Fibroblast of lung (primary cell): ENCODE results near the gene CMTM5.
"Not testable (repeated sequence)": the region's sequence is repeated elsewhere in the genome, so short reads cannot be mapped to it uniquely, and the experiment has no call there.

Experiments used
- EZH2 ChIP-seq: IDR thresholded peaks from 2 replicates; pipeline ENCODE4 v1.5.1; 2012; ENCODE audit warnings: low read length, control low read depth, mild to moderate bottlenecking; ENCODE audit errors: missing control alignments
- TF ChIP-seq, protein P1 (sequence below), 2 donors: IDR thresholded peaks in 1 of 2; conservative IDR thresholded peaks in 1 of 2; 1 replicate in 1 of 2; 2 replicates in 1 of 2; pipeline ENCODE4 v1.5.1; 2011 to 2012; ENCODE audit warnings: low read length in 2 of 2, control low read depth in 1 of 2, inconsistent platforms in 1 of 2, low read depth in 1 of 2, mild to moderate bottlenecking in 1 of 2

DNA sequence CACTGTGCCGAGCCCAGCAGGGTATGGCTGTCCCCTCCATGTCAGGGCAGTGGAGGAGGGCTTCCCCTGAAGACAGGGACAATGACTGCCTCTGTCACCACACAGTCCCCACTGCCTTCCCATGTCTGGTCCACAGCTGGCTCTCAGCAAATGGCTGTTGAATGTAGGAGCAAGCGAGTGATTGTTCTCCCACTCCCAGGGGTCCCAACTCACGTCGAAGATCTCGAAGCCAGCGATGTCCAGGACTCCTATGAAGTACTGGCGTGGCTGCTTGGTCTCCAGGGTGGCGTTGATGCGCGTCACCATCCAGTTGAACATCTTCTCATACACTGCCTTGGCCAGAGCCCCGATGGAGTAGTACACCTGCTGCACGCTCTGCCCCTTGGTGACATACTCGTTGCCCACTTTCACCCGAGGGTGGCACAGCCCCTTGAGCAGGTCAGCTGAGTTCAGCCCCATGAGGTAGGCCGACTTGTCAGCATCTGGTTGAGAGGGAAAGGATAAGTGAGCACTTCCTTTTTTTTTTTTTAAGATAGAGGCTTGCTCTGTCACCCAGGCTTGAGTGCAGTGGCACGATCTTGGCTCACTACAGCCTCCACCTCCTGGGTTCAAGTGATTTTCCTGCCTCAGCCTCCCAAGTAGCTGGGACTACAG is 23.8 kb downstream of the CMTM5 start:
- TF ChIP-seq, protein P1, sequence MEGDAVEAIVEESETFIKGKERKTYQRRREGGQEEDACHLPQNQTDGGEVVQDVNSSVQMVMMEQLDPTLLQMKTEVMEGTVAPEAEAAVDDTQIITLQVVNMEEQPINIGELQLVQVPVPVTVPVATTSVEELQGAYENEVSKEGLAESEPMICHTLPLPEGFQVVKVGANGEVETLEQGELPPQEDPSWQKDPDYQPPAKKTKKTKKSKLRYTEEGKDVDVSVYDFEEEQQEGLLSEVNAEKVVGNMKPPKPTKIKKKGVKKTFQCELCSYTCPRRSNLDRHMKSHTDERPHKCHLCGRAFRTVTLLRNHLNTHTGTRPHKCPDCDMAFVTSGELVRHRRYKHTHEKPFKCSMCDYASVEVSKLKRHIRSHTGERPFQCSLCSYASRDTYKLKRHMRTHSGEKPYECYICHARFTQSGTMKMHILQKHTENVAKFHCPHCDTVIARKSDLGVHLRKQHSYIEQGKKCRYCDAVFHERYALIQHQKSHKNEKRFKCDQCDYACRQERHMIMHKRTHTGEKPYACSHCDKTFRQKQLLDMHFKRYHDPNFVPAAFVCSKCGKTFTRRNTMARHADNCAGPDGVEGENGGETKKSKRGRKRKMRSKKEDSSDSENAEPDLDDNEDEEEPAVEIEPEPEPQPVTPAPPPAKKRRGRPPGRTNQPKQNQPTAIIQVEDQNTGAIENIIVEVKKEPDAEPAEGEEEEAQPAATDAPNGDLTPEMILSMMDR (conservative IDR thresholded peaks at IDR 0.05 in 1 of 2, IDR thresholded peaks at IDR 0.05 in 1 of 2; ENCODE audit: low read depth in 1 of 2, low read length in 2 of 2) = not testable (repeated sequence)
- not testable (repeated sequence) for TF ChIP-seq EZH2
